GM18498 (cell line): ENCODE results near the gene IFNA7.
"Not testable (repeated sequence)": the region's sequence is repeated elsewhere in the genome, so short reads cannot be mapped to it uniquely, and the experiment has no call there.

ENCODE experiments used
- ATAC-seq: cut with Tn5 transposase; IDR thresholded peaks from one replicate; pipeline ENCODE4 v1.9.1; 2021; ENCODE audit warnings: mild to moderate bottlenecking, moderate library complexity; ENCODE audit not compliant: unreplicated experiment

Gene IFNA7

GRCh38 chr9:21202105-21202504 lies at the start of gene IFNA7:
Gene IFNA7 (minus strand): TSS chr9:21202205. CDS start chr9:21202165, 40 bp downstream.
- not testable (repeated sequence) for ATAC-seq

GRCh38 chr9:21251638-21252037 lies 49.6 kb upstream of the IFNA7 start:
- ATAC-seq: no peak

GRCh38 chr9:21251190-21251589 lies 49.2 kb upstream of the IFNA7 start:
- no peak for ATAC-seq

GRCh38 chr9:21244836-21245235 lies 42.8 kb upstream of the IFNA7 start:
- peak; percentile 59 for ATAC-seq

DNA sequence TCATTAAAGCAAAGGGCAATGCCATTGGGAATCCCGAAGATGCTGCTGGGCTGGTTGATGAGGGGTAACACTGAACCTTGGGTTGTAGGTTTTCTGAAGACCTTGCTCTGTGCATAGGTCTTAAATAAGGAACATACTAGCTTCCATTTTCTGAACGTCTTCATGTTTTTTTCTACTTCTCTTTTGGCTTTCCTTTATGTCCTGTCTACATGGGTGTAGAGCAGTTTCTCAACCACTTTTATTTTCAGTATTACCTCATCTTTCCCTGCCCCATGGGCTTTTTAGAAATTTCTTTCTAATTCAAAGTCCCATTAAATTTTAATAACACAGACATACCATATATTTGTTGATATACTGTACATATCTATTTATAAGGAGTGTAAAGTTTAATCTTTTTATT lies 37.9 kb upstream of the IFNA7 start, which contains the start of gene IFNA14:
Gene IFNA14, minus strand, starts transcription at position 95 of the 400 bp plus-strand sequence. Its CDS starts 70 bp downstream, at position 25.
- no peak for ATAC-seq

- ATAC-seq: not testable (repeated sequence)
Observed at GRCh38 chr9:21236360-21236714, 34.3 kb upstream of the IFNA7 start.

GRCh38 chr9:21235468-21236359 lies 33.7 kb upstream of the IFNA7 start:
- peak; percentile 88 for ATAC-seq

DNA sequence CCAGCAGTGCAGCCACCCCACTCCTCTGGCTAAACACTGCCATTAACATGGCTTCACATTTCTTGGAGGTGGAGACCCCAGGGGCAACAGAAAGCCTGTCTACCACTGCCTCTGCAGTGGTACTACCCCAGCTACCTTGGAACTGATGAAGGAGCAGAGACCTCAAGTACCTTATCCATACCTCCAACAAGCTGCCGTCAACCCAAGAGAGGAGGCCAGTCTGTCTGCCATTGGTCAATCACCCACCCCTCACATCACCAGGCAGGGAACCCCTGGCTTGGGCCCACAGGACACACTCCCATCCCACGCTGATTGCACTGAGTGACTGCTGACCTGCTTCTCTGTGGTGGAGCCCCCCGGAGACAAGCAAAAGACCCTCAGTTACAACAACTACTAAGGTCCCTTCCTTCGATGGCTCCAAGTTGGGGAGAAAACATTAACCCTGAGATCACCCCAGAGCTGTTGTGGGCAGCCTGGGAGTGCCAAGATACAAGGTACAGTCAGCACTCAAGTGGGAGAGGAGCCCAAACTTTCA lies 32.2 kb upstream of the IFNA7 start:
- ATAC-seq: no peak

DNA sequence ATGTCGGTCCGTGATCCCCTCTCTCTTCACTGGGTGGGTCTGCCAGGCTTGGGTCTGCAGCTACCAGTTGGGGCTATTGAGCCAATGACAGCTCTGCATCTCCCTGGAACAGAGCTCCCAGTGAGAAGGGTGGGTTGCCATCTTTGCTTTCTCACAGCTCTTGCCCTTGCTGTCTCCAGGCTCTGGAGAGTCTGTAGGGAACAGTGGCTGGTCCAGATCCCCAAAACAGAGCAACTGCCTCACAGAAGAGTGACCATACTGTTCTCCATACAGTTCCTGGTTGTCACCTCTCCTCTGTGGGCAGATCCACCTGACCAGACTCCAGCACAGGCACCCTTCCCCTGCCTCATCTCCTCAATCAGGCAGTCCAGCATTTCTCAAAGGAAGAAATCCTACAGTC lies 31.3 kb upstream of the IFNA7 start:
- ATAC-seq: no peak

- no peak for ATAC-seq
Observed at GRCh38 chr9:21228122-21228521, 26.1 kb upstream of the IFNA7 start, which contains the start of gene IFNA17. Gene IFNA17 (minus strand): TSS chr9:21228222. CDS start chr9:21228173, 49 bp downstream.

GRCh38 chr9:21217211-21217610 lies 15.2 kb upstream of the IFNA7 start, which contains the start of gene IFNA16:
Gene IFNA16 (minus strand): TSS chr9:21217311. CDS start chr9:21217305, 6 bp downstream.
- ATAC-seq: not testable (repeated sequence)

GRCh38 chr9:21213411-21214326 lies 11.7 kb upstream of the IFNA7 start:
- peak; percentile 72 for ATAC-seq

GRCh38 chr9:21212160-21212559 lies 10.2 kb upstream of the IFNA7 start:
- not testable (repeated sequence) for ATAC-seq

DNA sequence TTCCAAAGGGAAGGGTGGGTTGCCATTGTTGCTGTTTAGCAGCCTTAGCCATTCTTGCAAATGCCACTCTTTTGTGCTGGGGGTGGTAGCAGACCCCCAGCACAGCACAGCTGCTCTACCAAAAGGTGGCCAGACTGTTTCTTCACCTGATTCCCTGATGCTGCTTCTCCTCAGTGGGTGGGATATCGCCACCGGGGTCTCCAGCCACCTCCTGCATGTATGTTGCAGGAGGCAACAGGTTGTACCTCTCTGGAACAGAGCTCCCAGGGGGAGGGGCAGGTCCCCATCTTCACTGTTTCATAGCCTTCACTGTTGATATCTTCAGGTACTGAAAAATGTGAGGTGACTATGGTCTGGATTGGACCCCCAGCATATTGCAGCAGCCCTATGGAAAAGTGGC lies 8.8 kb upstream of the IFNA7 start:
- not testable (repeated sequence) for ATAC-seq

DNA sequence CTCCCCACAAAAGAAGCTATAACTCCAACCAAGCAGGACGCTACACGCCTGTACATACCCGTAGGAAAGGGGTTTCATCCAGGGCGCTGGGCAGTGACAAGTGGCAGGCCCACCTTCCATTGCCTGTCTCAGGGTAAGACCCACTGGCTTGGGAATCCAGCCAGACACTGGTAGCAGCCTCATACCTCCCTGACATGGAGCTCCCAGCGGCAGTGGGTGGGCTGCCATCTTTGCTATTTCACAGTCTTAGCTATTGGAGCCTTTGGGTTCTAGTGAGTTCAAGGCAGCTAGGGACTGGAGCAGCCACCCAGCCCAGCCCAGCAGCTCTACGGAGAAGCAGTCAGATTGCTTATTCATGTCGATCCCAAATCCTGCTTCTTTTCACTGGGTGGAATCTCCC lies 8.3 kb upstream of the IFNA7 start:
- ATAC-seq: no peak

DNA sequence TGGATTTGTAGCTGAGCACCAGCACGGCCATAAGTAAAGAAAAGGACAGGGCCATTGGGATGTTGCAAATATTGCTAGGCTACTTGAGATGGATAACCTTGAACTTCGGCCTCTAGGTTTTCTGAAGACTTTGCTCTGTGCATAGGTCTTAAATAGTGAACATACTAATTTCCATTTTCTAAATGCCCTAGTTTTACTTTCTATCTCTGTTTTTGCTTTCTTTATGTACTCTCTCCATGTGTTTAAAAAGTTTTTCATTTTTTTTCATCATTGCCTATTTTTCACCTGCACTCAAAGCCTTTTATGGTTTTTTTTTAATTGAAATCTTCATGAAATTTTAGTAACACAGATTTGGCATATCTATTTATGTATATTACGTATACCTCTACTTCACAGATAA lies 5.0 kb upstream of the IFNA7 start, which contains the start of gene IFNA10:
Gene IFNA10, minus strand, starts transcription at position 101 of the 400 bp plus-strand sequence. Its CDS starts 46 bp downstream, at position 55.
- not testable (repeated sequence) for ATAC-seq

DNA sequence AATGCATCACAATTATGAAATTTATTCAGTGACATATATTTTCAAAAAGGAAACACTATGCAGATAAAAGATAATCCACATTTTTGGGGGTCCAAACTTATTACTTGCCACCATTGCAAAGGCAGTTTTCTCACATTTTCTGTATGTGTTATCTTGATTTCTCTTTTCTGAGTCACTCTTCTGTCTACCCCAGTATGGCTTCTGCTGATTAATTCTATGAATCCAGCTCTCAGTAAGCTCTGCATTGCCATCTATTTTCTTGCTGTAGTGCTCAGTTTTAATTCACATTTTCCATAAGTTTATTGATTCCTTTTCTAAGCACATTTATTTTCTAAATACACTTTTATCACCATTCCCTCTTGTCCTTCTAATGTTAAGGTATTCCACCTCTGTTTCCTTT lies 3.2 kb upstream of the IFNA7 start:
- ATAC-seq: no peak

DNA sequence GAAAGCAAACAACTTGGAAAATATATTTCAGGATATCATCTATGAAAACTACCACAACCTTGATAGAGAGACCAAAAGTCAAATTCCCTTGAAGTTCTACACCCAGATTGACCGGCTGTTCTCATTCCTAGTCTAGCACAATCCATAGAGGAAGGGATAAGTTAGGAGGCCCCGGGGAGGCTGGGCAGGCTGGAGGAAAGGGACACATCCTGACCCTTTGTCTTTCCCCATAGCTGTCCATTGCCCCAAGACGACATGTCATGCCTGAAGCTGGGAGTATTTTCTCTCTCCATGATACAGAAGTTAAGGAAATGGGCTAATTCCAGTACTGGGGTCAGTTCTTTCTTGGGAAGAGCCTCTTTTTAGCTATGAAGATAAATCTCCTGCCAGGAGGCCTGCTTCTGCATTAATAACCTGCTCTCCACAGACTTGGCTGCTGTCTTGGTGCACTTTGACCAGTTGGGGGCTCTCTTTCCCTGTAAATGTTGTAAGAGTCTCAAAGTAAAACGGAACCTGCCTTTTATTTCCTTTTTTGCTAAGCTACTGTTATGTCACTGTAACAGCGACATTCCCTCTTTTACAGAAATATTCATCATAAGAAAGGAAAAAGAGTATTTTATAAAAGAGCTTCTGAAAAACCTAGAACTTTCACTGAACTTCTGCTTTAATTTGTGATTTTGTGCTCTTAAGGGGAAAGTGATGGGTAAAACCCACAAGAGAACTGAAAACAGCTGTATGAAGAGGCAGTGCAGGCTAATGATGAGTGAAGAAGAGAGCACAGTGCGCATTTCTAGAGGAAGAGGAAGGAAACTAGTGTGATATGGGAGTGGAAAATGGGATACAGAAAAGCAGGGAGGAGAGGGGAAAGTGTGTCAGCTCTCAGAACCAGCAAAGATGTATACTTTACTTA lies 6.9 kb downstream of the IFNA7 start:
- ATAC-seq: peak; percentile 94

- not testable (repeated sequence) for ATAC-seq
Observed at GRCh38 chr9:21187487-21187886, 14.5 kb downstream of the IFNA7 start, which contains the start of gene IFNA4. Gene IFNA4 (minus strand): TSS chr9:21187587. CDS start chr9:21187531, 56 bp downstream.
